K562 (cell line): ENCODE data around the gene TACR1.
A peak's percentile ranks its signal among the peaks of the same experiment; 100 is the strongest.

Experiments used
- ARHGAP35 ChIP-seq: fragments of 450-650 bp; IDR thresholded peaks from 2 replicates; pipeline ENCODE4 v1.6.1; 2018; ENCODE audit not compliant: partially characterized antibody
- CC2D1A ChIP-seq: fragments of 450-650 bp; IDR thresholded peaks from 2 replicates; pipeline ENCODE4 v1.6.1; 2017; ENCODE audit warnings: mild to moderate bottlenecking
- CEBPB ChIP-seq: fragments of 450-650 bp; IDR thresholded peaks from 2 replicates; pipeline ENCODE4 v1.6.1; 2016; ENCODE audit warnings: missing genetic modification characterization, missing compliant biosample characterization
- CTCF ChIP-seq, 3 experiments: IDR thresholded peaks in 2 of 3; conservative IDR thresholded peaks in 1 of 3; 2 replicates each; pipeline ENCODE4 v1.5.1; 2011 to 2012; ENCODE audit warnings: low read length in 3 of 3, mild to moderate bottlenecking in 3 of 3, control low read depth in 2 of 3, improper control_type of control experiment in 1 of 3, inconsistent platforms in 1 of 3, low read depth in 1 of 3, mixed read lengths in 1 of 3, moderate library complexity in 1 of 3; ENCODE audit not compliant: insufficient read depth in 2 of 3
- JUNB ChIP-seq: fragments of 450-650 bp; formaldehyde crosslinking; conservative IDR thresholded peaks from 2 replicates; pipeline ENCODE4 v1.4.0; 2020; ENCODE audit warnings: mild to moderate bottlenecking
- KLF1 ChIP-seq: fragments of 450-650 bp; IDR thresholded peaks from 2 replicates; pipeline ENCODE4 v1.6.1; 2016; ENCODE audit warnings: missing genetic modification characterization, missing compliant biosample characterization
- MAFF ChIP-seq: IDR thresholded peaks from 2 replicates; pipeline ENCODE4 v1.6.1; 2012; ENCODE audit warnings: low read length, improper control_type of control experiment
- PHF8 ChIP-seq: fragments of 200-600 bp; sonication (generic); IDR thresholded peaks from 2 replicates; pipeline ENCODE4 v1.6.1; 2012; ENCODE audit warnings: mixed run types, mild to moderate bottlenecking, inconsistent platforms, low read length, moderate library complexity, borderline replicate concordance
- TARDBP ChIP-seq: fragments of 450-650 bp; IDR thresholded peaks from 2 replicates; pipeline ENCODE4 v1.6.1; 2016
- TCF7 ChIP-seq: sonication (generic); IDR thresholded peaks from 2 replicates; pipeline ENCODE4 v1.6.1; 2016; ENCODE audit warnings: antibody characterized with exemption, borderline replicate concordance
- ZNF282 ChIP-seq: sonication (generic); formaldehyde crosslinking; IDR thresholded peaks from 2 replicates; pipeline ENCODE4 v1.8.1; 2023; ENCODE audit warnings: missing genetic modification reagents
- TF ChIP-seq, protein P1 (sequence below): sonication (generic); formaldehyde crosslinking; IDR thresholded peaks from 2 replicates; pipeline ENCODE4 v1.8.1; 2023; ENCODE audit warnings: mild to moderate bottlenecking, missing genetic modification reagents
- TF ChIP-seq, protein P2 (sequence below): IDR thresholded peaks from 3 replicates; pipeline ENCODE4 v1.6.1; 2011; ENCODE audit warnings: borderline replicate concordance, mild to moderate bottlenecking, moderate library complexity; ENCODE audit not compliant: insufficient read length; ENCODE audit errors: extremely low read depth

- TF ChIP-seq JUNB (CRISPR knock-in tag) (no peak), TCF7 (no peak), ZNF282 (CRISPR knock-in tag) (no peak), KLF1 (tag) (no peak), CTCF (IDR thresholded peaks at IDR 0.05 in 2 of 3, conservative IDR thresholded peaks at IDR 0.05 in 1 of 3; ENCODE audit: insufficient read depth in 2 of 3, low read depth in 1 of 3, low read length in 3 of 3) (peak; percentile 65 to 79 (median 70)), ARHGAP35 (no peak), CEBPB (tag) (no peak), TARDBP (no peak), MAFF (no peak), PHF8 (no peak), CC2D1A (no peak)
- TF ChIP-seq, protein P1, sequence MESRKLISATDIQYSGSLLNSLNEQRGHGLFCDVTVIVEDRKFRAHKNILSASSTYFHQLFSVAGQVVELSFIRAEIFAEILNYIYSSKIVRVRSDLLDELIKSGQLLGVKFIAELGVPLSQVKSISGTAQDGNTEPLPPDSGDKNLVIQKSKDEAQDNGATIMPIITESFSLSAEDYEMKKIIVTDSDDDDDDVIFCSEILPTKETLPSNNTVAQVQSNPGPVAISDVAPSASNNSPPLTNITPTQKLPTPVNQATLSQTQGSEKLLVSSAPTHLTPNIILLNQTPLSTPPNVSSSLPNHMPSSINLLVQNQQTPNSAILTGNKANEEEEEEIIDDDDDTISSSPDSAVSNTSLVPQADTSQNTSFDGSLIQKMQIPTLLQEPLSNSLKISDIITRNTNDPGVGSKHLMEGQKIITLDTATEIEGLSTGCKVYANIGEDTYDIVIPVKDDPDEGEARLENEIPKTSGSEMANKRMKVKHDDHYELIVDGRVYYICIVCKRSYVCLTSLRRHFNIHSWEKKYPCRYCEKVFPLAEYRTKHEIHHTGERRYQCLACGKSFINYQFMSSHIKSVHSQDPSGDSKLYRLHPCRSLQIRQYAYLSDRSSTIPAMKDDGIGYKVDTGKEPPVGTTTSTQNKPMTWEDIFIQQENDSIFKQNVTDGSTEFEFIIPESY, result no peak
- TF ChIP-seq, protein P2, sequence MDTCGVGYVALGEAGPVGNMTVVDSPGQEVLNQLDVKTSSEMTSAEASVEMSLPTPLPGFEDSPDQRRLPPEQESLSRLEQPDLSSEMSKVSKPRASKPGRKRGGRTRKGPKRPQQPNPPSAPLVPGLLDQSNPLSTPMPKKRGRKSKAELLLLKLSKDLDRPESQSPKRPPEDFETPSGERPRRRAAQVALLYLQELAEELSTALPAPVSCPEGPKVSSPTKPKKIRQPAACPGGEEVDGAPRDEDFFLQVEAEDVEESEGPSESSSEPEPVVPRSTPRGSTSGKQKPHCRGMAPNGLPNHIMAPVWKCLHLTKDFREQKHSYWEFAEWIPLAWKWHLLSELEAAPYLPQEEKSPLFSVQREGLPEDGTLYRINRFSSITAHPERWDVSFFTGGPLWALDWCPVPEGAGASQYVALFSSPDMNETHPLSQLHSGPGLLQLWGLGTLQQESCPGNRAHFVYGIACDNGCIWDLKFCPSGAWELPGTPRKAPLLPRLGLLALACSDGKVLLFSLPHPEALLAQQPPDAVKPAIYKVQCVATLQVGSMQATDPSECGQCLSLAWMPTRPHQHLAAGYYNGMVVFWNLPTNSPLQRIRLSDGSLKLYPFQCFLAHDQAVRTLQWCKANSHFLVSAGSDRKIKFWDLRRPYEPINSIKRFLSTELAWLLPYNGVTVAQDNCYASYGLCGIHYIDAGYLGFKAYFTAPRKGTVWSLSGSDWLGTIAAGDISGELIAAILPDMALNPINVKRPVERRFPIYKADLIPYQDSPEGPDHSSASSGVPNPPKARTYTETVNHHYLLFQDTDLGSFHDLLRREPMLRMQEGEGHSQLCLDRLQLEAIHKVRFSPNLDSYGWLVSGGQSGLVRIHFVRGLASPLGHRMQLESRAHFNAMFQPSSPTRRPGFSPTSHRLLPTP, result no peak
These were observed 145.7 kb downstream of the TACR1 start for GRCh38 chr2:75053484-75054112.
